Upper lobe of left lung (tissue), 6 donors: ENCODE results near the gene DDI2. TPM values are rescaled to one million over a fixed set of nuclear protein-coding genes. Genes with fewer than 3 reads are reported as not detected.

ENCODE experiments used
- ATAC-seq, 2 donors: fragments of 200-7000 bp; cut with Tn5 transposase; one replicate each; pipeline ENCODE4 v1.9.1; 2022; ENCODE audit warnings: mild to moderate bottlenecking in 2 of 2, moderate library complexity in 2 of 2; ENCODE audit not compliant: low FRiP score in 2 of 2
- DNase-seq, 2 donors: peaks; one replicate each; pipeline ENCODE4 v3.0.0-alpha.2; 2019 to 2020
- H3K27ac ChIP-seq, 4 donors: fragments of 200-600 bp; sonication (generic); one replicate each; pipeline ENCODE4 v1.5.1; 2016 to 2019
- H3K27me3 ChIP-seq, 4 donors: fragments of 200-600 bp; sonication (generic); one replicate each; pipeline ENCODE4 v1.5.1; 2017 to 2019
- H3K36me3 ChIP-seq, 4 donors: fragments of 200-600 bp; sonication (generic); one replicate each; pipeline ENCODE4 v1.5.1; 2016 to 2019
- H3K4me1 ChIP-seq, 4 donors: fragments of 200-600 bp; sonication (generic); one replicate each; pipeline ENCODE4 v1.5.1; 2018 to 2019
- H3K4me3 ChIP-seq, 4 donors: fragments of 200-600 bp; sonication (generic); one replicate each; pipeline ENCODE4 v1.5.1; 2017 to 2019; ENCODE audit warnings: mild to moderate bottlenecking in 2 of 4, moderate library complexity in 1 of 4
- H3K9me3 ChIP-seq, 4 donors: fragments of 200-600 bp; sonication (generic); one replicate each; pipeline ENCODE4 v1.5.1; 2018 to 2019
- CTCF ChIP-seq, 6 experiments: fragments of 450-650 bp in 4 of 6; fragments of 200-600 bp in 2 of 6; sonication (generic) in 2 of 6; IDR thresholded peaks; one replicate each; pipeline ENCODE4 v1.5.1; 2016 to 2019; ENCODE audit warnings: antibody characterized with exemption in 6 of 6
- EP300 ChIP-seq, 4 donors: sonication (generic); formaldehyde crosslinking; IDR thresholded peaks; one replicate each; pipeline ENCODE4 v1.5.1; 2017; ENCODE audit warnings: antibody characterized with exemption in 4 of 4, control low read depth in 2 of 4
- POLR2A ChIP-seq, 4 donors: fragments of 450-650 bp; IDR thresholded peaks; one replicate each; pipeline ENCODE4 v1.5.1; 2016 to 2017; ENCODE audit warnings: antibody characterized with exemption in 4 of 4, mild to moderate bottlenecking in 2 of 4
- POLR2AphosphoS5 ChIP-seq, 2 donors: sonication (generic); formaldehyde crosslinking; IDR thresholded peaks; one replicate each; pipeline ENCODE4 v1.5.1; 2017; ENCODE audit warnings: antibody characterized with exemption in 2 of 2
- WGBS, 2 donors: methylation state at CpG; one replicate each; pipeline ENCODE4 v1.1.5; 2017 to 2018; 5-methylcytosine and 5-hydroxymethylcytosine counted together
- total RNA-seq, 6 donors: library from RNA; depleted of rRNA in 4 of 6; stranded (reverse); fragments of >200 nt in 4 of 6; gene quantifications; one replicate each; pipeline versions ENCODE4 v1.1.0 to v1.2.1, GENCODE V29; 2016 to 2021
- donor health status: DM: no; HTN: no; CAD: no; lungs with moderate emphysema.
- donor health status: DM: no; HTN: yes; CAD: no; lungs with severe emphysema.

The DDI2 gene
- total RNA-seq, 6 donors from 2014 or later: 31.4 to 161 (median 46.1) TPM

DNA sequence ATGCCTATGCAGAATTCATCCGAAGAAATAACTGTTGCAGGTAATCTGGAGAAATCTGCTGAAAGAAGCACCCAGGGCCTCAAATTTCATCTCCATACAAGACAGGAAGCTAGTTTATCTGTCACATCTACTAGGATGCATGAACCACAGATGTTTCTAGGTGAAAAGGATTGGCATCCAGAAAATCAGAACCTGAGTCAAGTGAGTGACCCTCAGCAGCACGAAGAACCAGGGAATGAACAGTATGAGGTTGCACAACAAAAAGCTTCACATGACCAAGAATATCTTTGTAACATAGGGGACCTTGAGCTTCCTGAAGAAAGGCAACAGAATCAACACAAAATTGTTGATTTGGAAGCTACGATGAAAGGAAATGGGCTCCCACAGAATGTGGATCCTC, 42.9 kb downstream of the DDI2 start:
- H3K36me3 ChIP-seq: peaks cover 15 to 74% (median 31%) of the 10 kb centered on the region in 4 donors
- no peaks in the 10 kb centered on the region for H3K27me3 ChIP-seq
- ATAC-seq (no peak), DNase-seq (no peak)
- no peak overlapping the region for H3K4me3 ChIP-seq
- 96 to 99% methylated on average over 3 of the region's 3 CpGs for WGBS, 2 donors
- TF ChIP-seq EP300 (IDR thresholded peaks at IDR 0.05) (no peak), POLR2AphosphoS5 (IDR thresholded peaks at IDR 0.05) (no peak), POLR2A (IDR thresholded peaks at IDR 0.05) (no peak), CTCF (IDR thresholded peaks at IDR 0.05) (no peak)
- no peaks in the 10 kb centered on the region for H3K9me3 ChIP-seq
- no peak overlapping the region for H3K27ac ChIP-seq
- peaks cover 0 to 6% (median 2%) of the 10 kb centered on the region in 4 donors for H3K4me1 ChIP-seq

GRCh38 chr1:15662477-15662876, 45.2 kb downstream of the DDI2 start:
- DNase-seq (no peak), ATAC-seq (no peak)
- Histone ChIP-seq H3K4me1 (peaks cover 0 to under 1% (median 0%) of the 10 kb centered on the region in 4 donors), H3K4me3 (no peak overlapping the region), H3K36me3 (peaks cover 8 to 52% (median 30%) of the 10 kb centered on the region in 4 donors), H3K27me3 (no peaks in the 10 kb centered on the region), H3K9me3 (no peaks in the 10 kb centered on the region), H3K27ac (no peak overlapping the region)
- WGBS, 2 donors: 64 to 69% methylated on average over 2 of the region's 2 CpGs
- TF ChIP-seq POLR2A (IDR thresholded peaks at IDR 0.05) (no peak), EP300 (IDR thresholded peaks at IDR 0.05) (no peak), POLR2AphosphoS5 (IDR thresholded peaks at IDR 0.05) (no peak), CTCF (IDR thresholded peaks at IDR 0.05) (no peak)

DNA sequence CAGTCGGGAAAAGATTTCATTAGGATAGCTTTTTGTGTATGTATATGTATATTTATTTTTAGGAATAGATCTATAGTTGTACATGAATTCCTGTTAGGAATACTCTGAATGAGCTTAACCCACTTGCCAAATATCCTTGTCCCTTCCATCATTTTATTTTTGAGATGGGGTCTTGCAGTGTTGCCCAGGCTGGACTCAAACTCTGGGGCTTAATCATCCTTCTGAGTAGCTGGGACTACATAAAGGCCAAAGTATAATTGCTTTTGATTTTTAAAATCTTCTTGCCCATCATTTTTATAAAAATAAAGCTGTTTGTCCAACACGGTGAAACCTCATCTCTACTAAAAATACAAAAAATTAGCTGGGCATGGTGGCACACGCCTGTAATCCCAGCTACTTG, 46.7 kb downstream of the DDI2 start:
- no peak for DNase-seq
- H3K27me3 ChIP-seq: no peaks in the 10 kb centered on the region
- TF ChIP-seq POLR2A (IDR thresholded peaks at IDR 0.05) (no peak), EP300 (IDR thresholded peaks at IDR 0.05) (no peak), POLR2AphosphoS5 (IDR thresholded peaks at IDR 0.05) (no peak), CTCF (IDR thresholded peaks at IDR 0.05) (no peak)
- no peak for ATAC-seq
- WGBS, 2 donors: 94 to 96% methylated on average over 3 of the region's 3 CpGs
- no peak overlapping the region for H3K27ac ChIP-seq
- no peaks in the 10 kb centered on the region for H3K4me1 ChIP-seq
- peaks cover 8 to 42% (median 30%) of the 10 kb centered on the region in 4 donors for H3K36me3 ChIP-seq
- H3K4me3 ChIP-seq: no peak overlapping the region
- no peaks in the 10 kb centered on the region for H3K9me3 ChIP-seq

DNA sequence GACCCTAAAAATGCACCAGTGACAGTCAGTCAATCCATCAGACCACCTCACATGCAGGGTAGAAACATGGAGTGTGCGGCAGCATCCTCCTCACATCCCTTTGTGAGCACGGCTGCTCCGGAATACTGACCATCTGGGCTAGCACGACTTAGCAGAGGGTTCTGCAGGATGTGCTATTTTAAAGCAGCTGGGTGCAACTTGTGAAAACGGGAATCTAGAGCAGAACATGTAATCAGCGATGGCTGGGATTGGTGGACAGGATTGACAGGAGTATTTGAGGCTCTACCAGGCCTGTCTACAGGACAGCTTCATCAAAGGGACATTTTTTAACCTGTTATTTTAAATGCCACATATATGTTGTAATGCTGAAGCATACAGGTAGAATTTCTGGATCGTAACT, 50.1 kb downstream of the DDI2 start:
- no peaks in the 10 kb centered on the region for H3K27me3 ChIP-seq
- TF ChIP-seq EP300 (IDR thresholded peaks at IDR 0.05): no peak
- TF ChIP-seq POLR2A (IDR thresholded peaks at IDR 0.05): no peak
- no peak for TF ChIP-seq POLR2AphosphoS5 (IDR thresholded peaks at IDR 0.05)
- TF ChIP-seq CTCF (IDR thresholded peaks at IDR 0.05): no peak
- DNase-seq (no peak), ATAC-seq (no peak)
- no peaks in the 10 kb centered on the region for H3K9me3 ChIP-seq
- no peaks in the 10 kb centered on the region for H3K4me1 ChIP-seq
- no peak overlapping the region for H3K27ac ChIP-seq
- WGBS, 2 donors: 89 to 94% methylated on average over 7 of the region's 7 CpGs
- H3K4me3 ChIP-seq: no peak overlapping the region
- H3K36me3 ChIP-seq: peaks cover 0 to 7% (median 1%) of the 10 kb centered on the region in 4 donors

DNA sequence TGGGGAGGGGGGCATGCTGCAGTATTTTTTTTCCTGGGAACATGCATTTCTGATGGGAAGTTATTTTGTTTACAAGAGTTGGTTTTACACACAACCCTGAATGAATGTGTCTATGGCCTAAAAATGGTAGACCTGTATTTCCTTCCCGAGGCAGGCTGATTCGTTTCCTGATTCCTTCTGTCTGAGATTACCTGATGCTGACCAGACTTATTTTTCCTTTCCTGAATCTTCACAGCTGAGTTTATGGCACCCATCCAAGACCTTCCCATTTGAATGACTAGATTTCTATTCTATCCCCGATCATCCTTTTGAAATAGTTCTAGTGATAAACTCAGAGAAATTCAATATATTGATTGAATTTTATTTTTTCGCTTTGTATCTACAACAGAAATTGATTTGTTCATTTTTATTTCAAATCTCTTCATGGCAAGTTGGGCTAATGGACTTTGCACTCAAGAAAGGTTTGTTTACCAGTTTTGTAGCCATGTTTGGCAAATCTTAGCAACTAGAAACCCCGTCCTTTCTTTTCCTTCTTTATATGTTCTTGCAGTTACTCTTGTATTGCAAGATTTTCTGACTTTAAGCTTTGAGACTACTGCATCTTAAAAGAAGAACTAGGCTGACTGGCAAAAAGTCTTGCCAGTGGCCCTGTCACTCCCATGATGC, 51.0 kb downstream of the DDI2 start:
- no peak for ATAC-seq
- DNase-seq: no peak
- H3K4me1 ChIP-seq: no peaks in the 10 kb centered on the region
- no peak overlapping the region for H3K4me3 ChIP-seq
- no peaks in the 10 kb centered on the region for H3K27me3 ChIP-seq
- H3K9me3 ChIP-seq: no peaks in the 10 kb centered on the region
- H3K27ac ChIP-seq: no peak overlapping the region
- H3K36me3 ChIP-seq: peaks cover 0 to 6% (median 1%) of the 10 kb centered on the region in 4 donors
- WGBS, 2 donors: 72 to 77% methylated on average over 5 of the region's 5 CpGs
- TF ChIP-seq POLR2AphosphoS5 (IDR thresholded peaks at IDR 0.05) (no peak), POLR2A (IDR thresholded peaks at IDR 0.05) (no peak), EP300 (IDR thresholded peaks at IDR 0.05) (no peak), CTCF (IDR thresholded peaks at IDR 0.05) (no peak)
